A549 (cell line): ENCODE data around the gene DDX41. TPM values are rescaled to one million over a fixed set of nuclear protein-coding genes. Genes with fewer than 3 reads are reported as not detected.
A peak's percentile ranks its signal among the peaks of the same experiment; 100 is the strongest.

Experiments
- ATAC-seq, 2 experiments: fragments of 200-7000 bp in 1 of 2; fragments of >200 bp in 1 of 2; cut with Nextera tagmentation in 1 of 2; cut with Tn5 transposase in 1 of 2; 3 replicates each; pipeline versions ENCODE4 v1.8.0 to v1.9.1; 2018 to 2020; ENCODE audit warnings: mild to moderate bottlenecking in 1 of 2, moderate library complexity in 1 of 2
- CTCF ChIA-PET: fragments of 300-600 bp; sonication (Branson Sonifier 250); formaldehyde crosslinking; extraction: SDS; loops from one replicate; lab custom pipeline; 2021; ENCODE audit warnings: antibody characterized with exemption, inconsistent platforms; lab: Yijun Ruan, JAX
- POLR2A ChIA-PET: fragments of 350-600 bp; formaldehyde crosslinking; extraction: SDS; loops from one replicate; lab custom pipeline; 2021; ENCODE audit warnings: antibody characterized with exemption, inconsistent platforms; lab: Yijun Ruan, JAX
- DNase-seq, 2 experiments: peaks; one replicate each; pipeline versions ENCODE4 v3.0.0 to v3.0.0-alpha.2; 2011 to 2016; ENCODE audit warnings: low read depth in 1 of 2, low spot score in 1 of 2
- FAIRE-seq: peaks from 2 replicates; lab custom pipeline; 2011; peaks lifted over from hg19 to GRCh38; lab: Jason Lieb, UNC
- H3K27ac ChIP-seq, 2 experiments: fragments of >200 bp; sonication (Bioruptor Twin); formaldehyde crosslinking; 3 replicates each; pipeline ENCODE4 v1.5.1; 2016 to 2017
- H3K4me1 ChIP-seq: fragments of >200 bp; sonication (Bioruptor Twin); formaldehyde crosslinking; 3 replicates; pipeline ENCODE4 v1.6.1; 2016
- H3K4me2 ChIP-seq: fragments of >200 bp; sonication (Bioruptor Twin); formaldehyde crosslinking; 3 replicates; pipeline ENCODE4 v1.6.1; 2016
- H3K4me3 ChIP-seq: fragments of >200 bp; sonication (Bioruptor Twin); formaldehyde crosslinking; 3 replicates; pipeline ENCODE4 v1.5.1; 2016
- H3K9me3 ChIP-seq: fragments of >200 bp; sonication (Bioruptor Twin); formaldehyde crosslinking; 3 replicates; pipeline ENCODE4 v1.6.1; 2016
- CHD4 ChIP-seq: fragments of 200-600 bp; sonication (generic); IDR thresholded peaks from 2 replicates; pipeline ENCODE4 v1.6.1; 2016; ENCODE audit warnings: antibody characterized with exemption, mild to moderate bottlenecking, borderline replicate concordance
- EHF ChIP-seq: fragments of 250-450 bp; sonication (Bioruptor Pico); IDR thresholded peaks from 2 replicates; pipeline ENCODE4 v1.5.0; 2020; ENCODE audit warnings: mild to moderate bottlenecking
- EP300 ChIP-seq, 2 experiments: fragments of >200 bp; sonication (Bioruptor Twin); formaldehyde crosslinking; IDR thresholded peaks; 2 replicates in 1 of 2; 3 replicates in 1 of 2; pipeline ENCODE4 v1.6.1; 2016 to 2017
- FOSL2 ChIP-seq, 2 experiments: fragments of 450-650 bp in 1 of 2; fragments of >200 bp in 1 of 2; sonication (Bioruptor Twin) in 1 of 2; formaldehyde crosslinking; IDR thresholded peaks; 2 replicates each; pipeline versions ENCODE4 v1.5.0 to v1.6.1; 2016 to 2020; ENCODE audit warnings: mild to moderate bottlenecking in 1 of 2, moderate library complexity in 1 of 2
- KDM1A ChIP-seq: fragments of 200-600 bp; sonication (generic); IDR thresholded peaks from 2 replicates; pipeline ENCODE4 v1.6.1; 2016; ENCODE audit warnings: low read depth, mild to moderate bottlenecking
- KDM5A ChIP-seq: fragments of 200-600 bp; sonication (generic); IDR thresholded peaks from 2 replicates; pipeline ENCODE4 v1.6.1; 2016; ENCODE audit warnings: antibody characterized with exemption, mild to moderate bottlenecking
- MAZ ChIP-seq: fragments of 150-350 bp; IDR thresholded peaks from 2 replicates; pipeline ENCODE4 v1.6.1; 2014; ENCODE audit warnings: antibody characterized with exemption, low read depth, low read length, borderline replicate concordance
- MYC ChIP-seq: IDR thresholded peaks from 2 replicates; pipeline ENCODE4 v1.6.1; 2012; ENCODE audit warnings: mild to moderate bottlenecking, inconsistent platforms, low read length, improper control_type of control experiment, borderline replicate concordance
- NFE2L2 ChIP-seq: fragments of 150-350 bp; conservative IDR thresholded peaks from 2 replicates; pipeline ENCODE4 v1.6.1; 2014; ENCODE audit warnings: low read length
- POLR2A ChIP-seq: IDR thresholded peaks from 2 replicates; pipeline ENCODE4 v1.6.1; 2012; ENCODE audit warnings: mild to moderate bottlenecking, low read length
- RFX5 ChIP-seq: fragments of 450-650 bp; IDR thresholded peaks from 2 replicates; pipeline ENCODE4 v1.7.1; 2014; ENCODE audit warnings: antibody characterized with exemption, mild to moderate bottlenecking, moderate library complexity
- SMC3 ChIP-seq: fragments of >200 bp; sonication (Bioruptor Twin); formaldehyde crosslinking; IDR thresholded peaks from 3 replicates; pipeline ENCODE4 v1.6.1; 2018; ENCODE audit warnings: inconsistent platforms
- SREBF2 ChIP-seq: fragments of 450-650 bp; IDR thresholded peaks from 2 replicates; pipeline ENCODE4 v1.6.1; 2014; ENCODE audit warnings: mild to moderate bottlenecking, moderate library complexity
- TFCP2L1 ChIP-seq: fragments of 250-450 bp; sonication (Bioruptor Pico); IDR thresholded peaks from 2 replicates; pipeline ENCODE4 v1.5.0; 2021; ENCODE audit warnings: mild to moderate bottlenecking
- ZFP36 ChIP-seq: fragments of 450-650 bp; IDR thresholded peaks from 2 replicates; pipeline ENCODE4 v1.6.1; 2014; ENCODE audit warnings: borderline replicate concordance; ENCODE audit not compliant: partially characterized antibody
- WGBS: methylation state at CpG from one replicate; pipeline ENCODE4 v1.1.6; 2017; ENCODE audit errors: missing lambda C conversion rate; 5-methylcytosine and 5-hydroxymethylcytosine counted together
- polyA plus RNA-seq, 4 experiments: library from polyadenylated mRNA; depleted of rRNA in 3 of 4; stranded (reverse); fragments of >200 nt; fragmentation: RNase III in 1 of 4; extraction: RNeasy Plus Mini Kit Qiagen cat#74134 plus additional on column Dnase treatment in 1 of 4; gene quantifications; 2 replicates in 3 of 4; 3 replicates in 1 of 4; pipeline ENCODE4 v1.2.3, GENCODE V29; 2011 to 2017
- TF ChIP-seq, protein P1 (sequence below): fragments of >200 bp; sonication (Bioruptor Twin); formaldehyde crosslinking; IDR thresholded peaks from 3 replicates; pipeline ENCODE4 v1.5.1; 2016
- TF ChIP-seq, protein P2 (sequence below): fragments of 250-450 bp; sonication (Bioruptor Pico); IDR thresholded peaks from 2 replicates; pipeline ENCODE4 v1.5.0; 2021; ENCODE audit warnings: mild to moderate bottlenecking, moderate library complexity, borderline replicate concordance
- TF ChIP-seq, protein P3 (sequence below): fragments of 450-650 bp; IDR thresholded peaks from 2 replicates; pipeline ENCODE4 v1.6.1; 2014; ENCODE audit warnings: antibody characterized with exemption

DDX41 gene
- polyA plus RNA-seq, 2 of the 4 experiments (the other 2 are of a cell fraction) = 90.7 to 172 TPM

DNA sequence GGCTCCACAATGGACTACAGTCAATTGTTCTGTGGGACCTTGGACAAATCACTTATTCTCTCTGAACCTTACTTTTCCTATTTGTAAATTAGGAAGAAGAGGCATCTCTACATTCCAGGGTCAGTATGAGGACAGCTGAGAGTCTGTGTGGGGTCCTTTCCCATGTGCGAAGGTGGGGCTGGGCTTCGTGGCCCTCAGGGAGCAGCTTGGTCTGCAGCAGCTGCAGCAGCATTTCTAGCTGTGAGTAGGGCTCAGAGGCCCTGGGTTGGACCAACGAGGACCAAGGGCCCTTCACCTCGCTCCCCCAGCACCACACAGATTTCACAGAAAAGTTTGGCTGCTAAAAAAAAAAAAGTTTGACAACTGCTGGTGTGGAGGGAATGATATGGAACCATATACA lies 9.4 kb upstream of the DDX41 start (continued):
- TF ChIP-seq FOSL2 (IDR thresholded peaks at IDR 0.05) (no peak), FOSL2 (CRISPR knock-in tag; IDR thresholded peaks at IDR 0.05) (no peak)

DNA sequence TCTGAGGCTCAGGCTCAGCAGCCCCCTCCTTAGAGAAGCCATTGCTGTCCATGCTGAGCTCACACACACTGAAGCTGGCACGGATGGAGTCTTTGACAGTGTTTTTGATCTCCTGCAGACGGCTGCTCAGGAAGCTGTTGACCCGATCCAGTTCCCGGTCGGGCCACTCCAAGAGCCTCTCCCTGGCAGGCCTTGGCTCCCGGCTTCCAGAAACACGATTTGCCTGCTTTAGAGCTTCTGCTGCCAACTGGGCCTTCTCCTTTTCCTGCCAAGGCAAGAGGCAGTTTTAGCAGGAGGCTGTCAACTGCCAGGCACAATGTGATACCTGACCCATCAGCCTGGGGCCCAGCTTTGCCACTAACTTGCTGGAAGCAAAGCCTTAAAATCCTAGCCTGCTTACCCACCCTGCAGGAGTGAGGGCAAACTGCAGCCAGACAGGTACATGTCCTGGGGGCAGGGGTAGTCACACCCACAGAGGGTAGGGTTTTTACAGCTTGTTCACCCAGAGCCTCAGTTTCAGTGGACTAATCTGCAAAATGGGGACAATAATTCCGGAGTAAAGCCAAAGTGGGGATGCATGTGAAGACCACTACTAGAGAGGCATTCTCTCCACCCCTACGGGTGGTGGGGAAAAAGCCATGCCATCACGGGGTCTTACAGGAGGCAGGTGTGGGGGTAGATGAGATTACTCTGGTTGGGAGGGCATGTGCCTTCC lies 8.3 kb upstream of the DDX41 start:
- 85% methylated on average over 10 of the region's 10 CpGs for WGBS
- H3K27ac ChIP-seq = no peak overlapping the region
- ChIA-PET POLR2A (no interaction called here), CTCF (interaction anchor here (0.9 to 2.2 kb wide), 4 partner anchors 9 to 25 kb away, joined by 3 to 10 read pairs (median 10); no protein-coding TSS in a partner anchor)
- no peak for ATAC-seq
- TF ChIP-seq SREBF2 (no peak), FOSL2 (IDR thresholded peaks at IDR 0.05) (no peak), FOSL2 (CRISPR knock-in tag; IDR thresholded peaks at IDR 0.05) (no peak), KDM1A (peak; percentile 65; the same call in 1 of the 2 replicates)
- H3K9me3 ChIP-seq = no peaks in the 10 kb centered on the region
- H3K4me2 ChIP-seq = no peak overlapping the region
- FAIRE-seq = no peak
- H3K4me1 ChIP-seq = no peaks in the 10 kb centered on the region
- H3K4me3 ChIP-seq = no peak overlapping the region
- no peak for DNase-seq

DNA sequence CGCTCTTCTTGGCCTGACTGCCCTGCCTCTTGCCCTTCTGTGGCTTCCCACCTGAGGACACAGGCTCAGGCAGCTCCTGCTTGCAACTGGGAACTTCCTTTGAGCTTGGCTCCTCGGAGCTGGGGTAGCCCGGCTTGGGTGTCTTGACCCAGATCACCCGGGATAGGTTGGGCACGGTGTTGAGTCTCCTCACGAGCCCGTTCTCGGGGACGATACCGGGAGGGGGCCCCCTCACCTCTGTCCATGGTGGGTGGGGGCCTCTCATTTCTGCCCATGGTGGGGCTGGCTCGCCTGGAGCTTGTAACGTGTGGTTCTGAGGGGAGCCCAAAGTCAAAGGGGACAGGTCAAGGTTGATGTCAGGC lies 7.8 kb upstream of the DDX41 start:
- TF ChIP-seq NFE2L2 (no peak), KDM5A (no peak)
- TF ChIP-seq, protein P1, sequence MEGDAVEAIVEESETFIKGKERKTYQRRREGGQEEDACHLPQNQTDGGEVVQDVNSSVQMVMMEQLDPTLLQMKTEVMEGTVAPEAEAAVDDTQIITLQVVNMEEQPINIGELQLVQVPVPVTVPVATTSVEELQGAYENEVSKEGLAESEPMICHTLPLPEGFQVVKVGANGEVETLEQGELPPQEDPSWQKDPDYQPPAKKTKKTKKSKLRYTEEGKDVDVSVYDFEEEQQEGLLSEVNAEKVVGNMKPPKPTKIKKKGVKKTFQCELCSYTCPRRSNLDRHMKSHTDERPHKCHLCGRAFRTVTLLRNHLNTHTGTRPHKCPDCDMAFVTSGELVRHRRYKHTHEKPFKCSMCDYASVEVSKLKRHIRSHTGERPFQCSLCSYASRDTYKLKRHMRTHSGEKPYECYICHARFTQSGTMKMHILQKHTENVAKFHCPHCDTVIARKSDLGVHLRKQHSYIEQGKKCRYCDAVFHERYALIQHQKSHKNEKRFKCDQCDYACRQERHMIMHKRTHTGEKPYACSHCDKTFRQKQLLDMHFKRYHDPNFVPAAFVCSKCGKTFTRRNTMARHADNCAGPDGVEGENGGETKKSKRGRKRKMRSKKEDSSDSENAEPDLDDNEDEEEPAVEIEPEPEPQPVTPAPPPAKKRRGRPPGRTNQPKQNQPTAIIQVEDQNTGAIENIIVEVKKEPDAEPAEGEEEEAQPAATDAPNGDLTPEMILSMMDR = no peak

DNA sequence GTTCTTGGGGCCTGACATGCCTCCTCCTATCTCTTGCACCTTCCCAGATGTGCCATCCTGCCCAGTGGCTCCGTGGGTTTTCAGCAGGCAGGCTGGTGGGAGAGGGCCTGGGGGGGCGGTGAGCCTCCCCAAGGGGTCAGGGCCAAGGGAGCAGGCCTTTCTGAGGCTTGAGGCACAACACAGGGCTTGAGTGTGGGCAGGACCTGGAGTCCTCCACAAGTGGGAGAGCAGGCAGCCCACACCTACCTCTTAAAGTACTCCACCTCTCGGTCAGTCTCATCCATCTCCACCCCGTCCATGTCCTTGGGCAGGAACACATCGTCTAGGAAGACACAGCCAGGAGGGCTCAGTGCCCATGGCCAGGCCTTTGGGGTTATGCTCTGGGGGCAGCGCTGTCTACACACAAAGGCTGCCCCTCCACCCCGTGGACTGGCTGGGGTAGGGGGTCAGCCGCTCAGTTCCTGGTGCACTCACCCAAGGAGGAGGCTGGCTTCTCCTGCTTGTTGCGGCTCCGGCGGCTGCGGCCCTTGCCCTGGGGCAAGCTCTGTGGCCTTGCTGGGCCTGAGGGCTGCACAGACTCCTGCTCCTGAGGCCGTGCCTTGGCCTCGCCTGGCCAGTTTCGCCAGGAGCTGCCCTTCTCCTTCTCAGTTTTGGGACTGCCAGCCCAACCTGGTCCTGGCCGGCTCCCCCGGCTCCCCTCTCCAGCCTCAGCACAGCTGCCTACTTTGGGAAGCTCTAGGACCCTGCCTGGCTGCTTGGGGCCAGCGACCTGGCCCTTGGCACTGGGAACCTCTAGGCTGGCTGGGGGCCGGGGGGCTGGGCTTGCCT lies 7.2 kb upstream of the DDX41 start:
- Histone ChIP-seq H3K9me3 (no peaks in the 10 kb centered on the region), H3K4me2 (no peak overlapping the region), H3K27ac (no peak overlapping the region), H3K4me1 (peaks cover 6% of the 10 kb centered on the region; the same call in 1 of the 3 replicates), H3K4me3 (no peak overlapping the region)
- no peak for FAIRE-seq
- no peak for DNase-seq
- CTCF ChIA-PET = interaction anchor here (1.0 to 2.1 kb wide), 3 partner anchors 15 to 22 kb away, joined by 4 to 10 read pairs (median 9); no protein-coding TSS in a partner anchor
- no peak for ATAC-seq
- 90% methylated on average over 12 of the region's 19 CpGs for WGBS
- POLR2A ChIA-PET = no interaction called here
- TF ChIP-seq EHF (CRISPR knock-in tag) = no peak
- TF ChIP-seq, protein P2, sequence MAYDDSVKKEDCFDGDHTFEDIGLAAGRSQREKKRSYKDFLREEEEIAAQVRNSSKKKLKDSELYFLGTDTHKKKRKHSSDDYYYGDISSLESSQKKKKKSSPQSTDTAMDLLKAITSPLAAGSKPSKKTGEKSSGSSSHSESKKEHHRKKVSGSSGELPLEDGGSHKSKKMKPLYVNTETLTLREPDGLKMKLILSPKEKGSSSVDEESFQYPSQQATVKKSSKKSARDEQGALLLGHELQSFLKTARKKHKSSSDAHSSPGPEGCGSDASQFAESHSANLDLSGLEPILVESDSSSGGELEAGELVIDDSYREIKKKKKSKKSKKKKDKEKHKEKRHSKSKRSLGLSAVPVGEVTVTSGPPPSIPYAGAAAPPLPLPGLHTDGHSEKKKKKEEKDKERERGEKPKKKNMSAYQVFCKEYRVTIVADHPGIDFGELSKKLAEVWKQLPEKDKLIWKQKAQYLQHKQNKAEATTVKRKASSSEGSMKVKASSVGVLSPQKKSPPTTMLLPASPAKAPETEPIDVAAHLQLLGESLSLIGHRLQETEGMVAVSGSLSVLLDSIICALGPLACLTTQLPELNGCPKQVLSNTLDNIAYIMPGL (CRISPR knock-in tag) = no peak
- no peak for TF ChIP-seq SMC3
- TF ChIP-seq ZFP36 = no peak
- no peak for TF ChIP-seq CHD4
- TF ChIP-seq RFX5 = no peak
- TF ChIP-seq MYC = no peak
- TF ChIP-seq TFCP2L1 (CRISPR knock-in tag) = no peak
- TF ChIP-seq, protein P1 = no peak
- TF ChIP-seq, protein P3, sequence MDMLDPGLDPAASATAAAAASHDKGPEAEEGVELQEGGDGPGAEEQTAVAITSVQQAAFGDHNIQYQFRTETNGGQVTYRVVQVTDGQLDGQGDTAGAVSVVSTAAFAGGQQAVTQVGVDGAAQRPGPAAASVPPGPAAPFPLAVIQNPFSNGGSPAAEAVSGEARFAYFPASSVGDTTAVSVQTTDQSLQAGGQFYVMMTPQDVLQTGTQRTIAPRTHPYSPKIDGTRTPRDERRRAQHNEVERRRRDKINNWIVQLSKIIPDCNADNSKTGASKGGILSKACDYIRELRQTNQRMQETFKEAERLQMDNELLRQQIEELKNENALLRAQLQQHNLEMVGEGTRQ = no peak
- no peak for TF ChIP-seq POLR2A
- TF ChIP-seq EP300 (IDR thresholded peaks at IDR 0.05) = no peak
- no peak for TF ChIP-seq MAZ

More for the DNA sequence above, 7.8 kb upstream of the DDX41 start:
- WGBS = no CpG with 5 or more reads among the region's 12 CpGs
- DNase-seq (no peak), ATAC-seq (no peak), FAIRE-seq (no peak)
- no peak overlapping the region for H3K27ac ChIP-seq
- H3K4me3 ChIP-seq = no peak overlapping the region
- H3K4me1 ChIP-seq = peaks cover under 1% of the 10 kb centered on the region; the same call in 1 of the 3 replicates
- CTCF ChIA-PET = interaction anchor here (1.8 to 2.2 kb wide), 3 partner anchors 10 to 23 kb away, joined by 9 to 10 read pairs (median 10); no protein-coding TSS in a partner anchor
- H3K9me3 ChIP-seq = no peaks in the 10 kb centered on the region
- no peak overlapping the region for H3K4me2 ChIP-seq
- POLR2A ChIA-PET = no interaction called here
